IMR-90 (cell line): ENCODE results near the gene TMC3. TPM values are rescaled to one million over a fixed set of nuclear protein-coding genes. Genes with fewer than 3 reads are reported as not detected.

Experiments
- ATAC-seq: fragments of 200-7000 bp; cut with Tn5 transposase; 2 replicates; pipeline ENCODE4 v1.9.1; 2020; ENCODE audit warnings: low read depth, mild to moderate bottlenecking, moderate library complexity
- BruUV-seq: library from RNA; stranded (reverse); fragments of 400-500 nt; replicated peaks from 2 replicates; lab custom pipeline; 2021; lab: Mats Ljungman, UMichigan
- CTCF ChIA-PET: fragments of 300-600 bp; formaldehyde crosslinking; extraction: SDS; loops from one replicate; lab custom pipeline; 2021; ENCODE audit warnings: antibody characterized with exemption; lab: Yijun Ruan, JAX
- POLR2A ChIA-PET: fragments of 300-600 bp; sonication (Branson Sonifier 250); formaldehyde crosslinking; loops from one replicate; lab custom pipeline; 2022; ENCODE audit warnings: antibody characterized with exemption; ENCODE audit not compliant: unreplicated experiment; lab: Charles Lee
- DNase-seq: peaks from one replicate; pipeline ENCODE4 v3.0.0; 2013
- H2AFZ ChIP-seq: replicated peaks from 2 replicates; pipeline ENCODE3; 2013; ENCODE audit warnings: low read length, mild to moderate bottlenecking; ENCODE audit not compliant: poor library complexity
- H2AK5ac ChIP-seq: 2 replicates; pipeline ENCODE4 v1.6.1; 2013; ENCODE audit warnings: low read depth, low read length, inconsistent platforms
- H2AK9ac ChIP-seq: replicated peaks from 2 replicates; pipeline ENCODE3; 2013; ENCODE audit warnings: mild to moderate bottlenecking, low read depth, low read length, moderate library complexity; ENCODE audit not compliant: poor library complexity
- H2BK120ac ChIP-seq: 2 replicates; pipeline ENCODE4 v1.6.1; 2013; ENCODE audit warnings: low read depth, low read length, inconsistent platforms
- H2BK15ac ChIP-seq: 3 replicates; pipeline ENCODE4 v1.6.1; 2013; ENCODE audit warnings: low read depth, low read length, inconsistent platforms
- H2BK20ac ChIP-seq: 2 replicates; pipeline ENCODE4 v1.6.1; 2013; ENCODE audit warnings: low read depth, mild to moderate bottlenecking, inconsistent platforms, low read length, moderate library complexity
- H2BK5ac ChIP-seq: 2 replicates; pipeline ENCODE4 v1.6.1; 2013; ENCODE audit warnings: mild to moderate bottlenecking, low read depth, low read length, inconsistent platforms; ENCODE audit not compliant: poor library complexity, severe bottlenecking
- H3K14ac ChIP-seq: replicated peaks from 2 replicates; pipeline ENCODE4 v1.6.1; 2013; ENCODE audit warnings: low read depth, low read length, inconsistent platforms
- H3K18ac ChIP-seq: 2 replicates; pipeline ENCODE4 v1.6.1; 2013; ENCODE audit warnings: low read depth, low read length, control low read depth
- H3K23ac ChIP-seq: 2 replicates; pipeline ENCODE4 v1.6.1; 2013; ENCODE audit warnings: low read depth, low read length, inconsistent platforms
- H3K27ac ChIP-seq: 2 replicates; pipeline ENCODE4 v1.5.1; 2013; ENCODE audit warnings: mild to moderate bottlenecking, control low read depth, low read length; ENCODE audit not compliant: insufficient read depth
- H3K27me3 ChIP-seq: 2 replicates; pipeline ENCODE4 v1.6.1; 2013; ENCODE audit warnings: low read length; ENCODE audit not compliant: control insufficient read depth, insufficient read depth
- H3K36me3 ChIP-seq: 2 replicates; pipeline ENCODE4 v1.6.1; 2013; ENCODE audit warnings: low read length, mixed read lengths; ENCODE audit not compliant: control insufficient read depth, insufficient read depth
- H3K4ac ChIP-seq: 2 replicates; pipeline ENCODE4 v1.6.1; 2013; ENCODE audit warnings: low read depth, low read length, inconsistent platforms
- H3K4me1 ChIP-seq: 2 replicates; pipeline ENCODE4 v1.6.1; 2013; ENCODE audit warnings: low read length, mixed read lengths; ENCODE audit not compliant: control insufficient read depth, insufficient read depth
- H3K4me2 ChIP-seq: 2 replicates; pipeline ENCODE4 v1.6.1; 2013; ENCODE audit warnings: low read depth, mild to moderate bottlenecking, control low read depth, low read length, moderate library complexity
- H3K4me3 ChIP-seq: 2 replicates; pipeline ENCODE4 v1.5.1; 2013; ENCODE audit warnings: low read depth, mild to moderate bottlenecking, control low read depth, low read length, moderate library complexity; ENCODE audit not compliant: insufficient read depth
- H3K56ac ChIP-seq: 2 replicates; pipeline ENCODE4 v1.6.1; 2013; ENCODE audit warnings: low read length, inconsistent platforms; ENCODE audit not compliant: insufficient read depth; ENCODE audit errors: extremely low read depth
- H3K79me1 ChIP-seq, 2 experiments: 2 replicates each; pipeline ENCODE4 v1.6.1; 2013; ENCODE audit warnings: low read length in 2 of 2, inconsistent platforms in 1 of 2, low read depth in 1 of 2
- H3K9ac ChIP-seq: 2 replicates; pipeline ENCODE4 v1.6.1; 2013; ENCODE audit warnings: low read depth, low read length, control low read depth
- H3K9me1 ChIP-seq: 2 replicates; pipeline ENCODE4 v1.6.1; 2013; ENCODE audit warnings: low read length, inconsistent platforms; ENCODE audit not compliant: insufficient read depth
- H3K9me3 ChIP-seq: 2 replicates; pipeline ENCODE4 v1.6.1; 2013; ENCODE audit warnings: low read length; ENCODE audit not compliant: control insufficient read depth, insufficient read depth
- H4K20me1 ChIP-seq: 2 replicates; pipeline ENCODE4 v1.6.1; 2013; ENCODE audit warnings: low read length, inconsistent platforms; ENCODE audit not compliant: insufficient read depth
- H4K5ac ChIP-seq: 2 replicates; pipeline ENCODE4 v1.6.1; 2013; ENCODE audit warnings: mild to moderate bottlenecking, low read depth, low read length, control low read depth
- H4K8ac ChIP-seq, 2 experiments: 2 replicates each; pipeline ENCODE4 v1.6.1; 2013; ENCODE audit warnings: low read depth in 2 of 2, low read length in 2 of 2, control low read depth in 1 of 2, inconsistent platforms in 1 of 2
- H4K91ac ChIP-seq: 2 replicates; pipeline ENCODE4 v1.6.1; 2013; ENCODE audit warnings: low read depth, low read length, inconsistent platforms; ENCODE audit not compliant: insufficient read depth
- BHLHE40 ChIP-seq: fragments of 150-350 bp; IDR thresholded peaks from 2 replicates; pipeline ENCODE4 v1.6.1; 2016; ENCODE audit warnings: mild to moderate bottlenecking, low read depth, low read length
- CEBPB ChIP-seq: IDR thresholded peaks from 2 replicates; pipeline ENCODE4 v1.6.1; 2012; ENCODE audit warnings: low read depth, low read length, improper control_type of control experiment
- CHD1 ChIP-seq: IDR thresholded peaks from 2 replicates; pipeline ENCODE4 v1.6.1; 2012; ENCODE audit warnings: low read depth, low read length, improper control_type of control experiment
- CTCF ChIP-seq: conservative IDR thresholded peaks from 2 replicates; pipeline ENCODE4 v1.5.1; 2012; ENCODE audit warnings: mild to moderate bottlenecking, low read depth, low read length, improper control_type of control experiment
- FOS ChIP-seq: fragments of 150-350 bp; IDR thresholded peaks from 2 replicates; pipeline ENCODE4 v1.6.1; 2016; ENCODE audit warnings: low read depth, low read length
- MAZ ChIP-seq: IDR thresholded peaks from 2 replicates; pipeline ENCODE4 v1.6.1; 2012; ENCODE audit warnings: low read depth, mild to moderate bottlenecking, low read length, improper control_type of control experiment, moderate library complexity, borderline replicate concordance
- MXI1 ChIP-seq: IDR thresholded peaks from 2 replicates; pipeline ENCODE4 v1.6.1; 2012; ENCODE audit warnings: low read depth, mild to moderate bottlenecking, low read length, moderate library complexity, borderline replicate concordance
- NFE2L2 ChIP-seq: fragments of 150-350 bp; IDR thresholded peaks from 2 replicates; pipeline ENCODE4 v1.6.1; 2016; ENCODE audit warnings: low read depth, mild to moderate bottlenecking, low read length
- POLR2A ChIP-seq: IDR thresholded peaks from 2 replicates; pipeline ENCODE4 v1.6.1; 2012; ENCODE audit warnings: mild to moderate bottlenecking, low read depth, low read length
- RAD21 ChIP-seq: IDR thresholded peaks from 2 replicates; pipeline ENCODE4 v1.6.1; 2012; ENCODE audit warnings: low read length, improper control_type of control experiment
- RFX5 ChIP-seq: IDR thresholded peaks from 2 replicates; pipeline ENCODE4 v1.8.0; 2012; ENCODE audit warnings: low read depth, mild to moderate bottlenecking, low read length, moderate library complexity
- WGBS, 2 experiments: methylation state at CpG; one replicate each; pipeline versions ENCODE4 v1.1.5 to v1.1.7; 2013; ENCODE audit warnings: missing lambda C conversion rate in 2 of 2; ENCODE audit not compliant: insufficient read length in 1 of 2; ENCODE audit errors: extremely low coverage in 2 of 2; 5-methylcytosine and 5-hydroxymethylcytosine counted together
- dilution Hi-C: fragments of 300-500 bp; cut with HindIII; formaldehyde crosslinking; loops from one replicate; pipeline ENCODE4 v1.14.3; 2018; ENCODE audit warnings: low sequenced_read_pairs; ENCODE audit not compliant: unreplicated experiment
- in situ Hi-C: fragments of 300-500 bp; cut with MboI; formaldehyde crosslinking; loops from 3 replicates; pipeline ENCODE4 v1.14.3; 2019; ENCODE audit warnings: low sequenced_read_pairs, inconsistent platforms, mixed read lengths
- intact Hi-C: fragments of 100-400 bp; cut with micrococcal nuclease; formaldehyde crosslinking; loops from 2 replicates; pipeline ENCODE4 v1.10.0; 2022
- polyA plus RNA-seq, 3 experiments: library from polyadenylated mRNA; depleted of rRNA; stranded (reverse); fragments of >200 nt; gene quantifications; 2 replicates each; pipeline ENCODE4 v1.2.3, GENCODE V29; 2012; ENCODE audit warnings: low replicate concordance in 1 of 3
- total RNA-seq: library from RNA; depleted of rRNA; stranded (reverse); fragments of >200 nt; gene quantifications from 2 replicates; pipeline ENCODE4 v1.2.3, GENCODE V29; 2012

Gene TMC3
- total and polyA plus RNA-seq, 2 of the 4 experiments (the other 2 are of a cell fraction), result not detected

GRCh38 chr15:81308260-81308659 is 65.8 kb downstream of the TMC3 start:
- no CpG with 5 or more reads among the region's 2 CpGs for WGBS, 2 experiments
- Histone ChIP-seq H3K14ac (no peak overlapping the region), H3K27ac (no peak overlapping the region), H4K91ac (0 out of 2 replicates have a peak overlapping the region, but pooled peaks have one; percentile 5), H2BK20ac (no peak overlapping the region; the same call in 1 of the 2 replicates), H3K56ac (no peak overlapping the region), H3K36me3 (peaks cover 37% of the 10 kb centered on the region), H2AK9ac (peak overlapping the region; percentile 39), H3K4me1 (peaks cover 19% of the 10 kb centered on the region), H3K9me1 (peaks cover 28% of the 10 kb centered on the region), H3K18ac (no peak overlapping the region), H3K9ac (no peak overlapping the region), H4K5ac (no peak overlapping the region), H3K23ac (no peak overlapping the region), H2AK5ac (0 out of 2 replicates have a peak overlapping the region, but pooled peaks have one; percentile 23), H2BK120ac (no peak overlapping the region), H2BK5ac (no peak overlapping the region), H2BK15ac (no peak overlapping the region), H3K9me3 (no peaks in the 10 kb centered on the region), H4K8ac (no peak overlapping the region), H2AFZ (no peak overlapping the region), H3K79me1 (0 out of 4 replicates have a peak, but pooled peaks cover 0 to 11% of the 10 kb centered on the region in 2 experiments), H3K4ac (no peak overlapping the region), H4K20me1 (no peaks in the 10 kb centered on the region), H3K27me3 (no peaks in the 10 kb centered on the region), H3K4me2 (no peak overlapping the region), H3K4me3 (no peak overlapping the region)
- ATAC-seq, result no peak
- no peak for DNase-seq
- in situ Hi-C loops (no loop called here), dilution Hi-C loops (no loop called here), intact Hi-C loops (no loop called here)
- POLR2A ChIA-PET, result no interaction called here
- no TSS peak for BruUV-seq
- CTCF ChIA-PET, result interaction anchor here (1.0 kb wide), 1 partner anchor 58 kb away, joined by 3 read pairs; no protein-coding TSS in a partner anchor
- TF ChIP-seq CTCF (no peak), CHD1 (no peak), MAZ (no peak), CEBPB (no peak), BHLHE40 (no peak), MXI1 (no peak), RAD21 (no peak), RFX5 (no peak), POLR2A (no peak), NFE2L2 (no peak), FOS (no peak)
